H1 (cell line): Measurements from ENCODE around the gene NRN1L. TPM values are rescaled to one million over a fixed set of nuclear protein-coding genes. Genes with fewer than 3 reads are reported as not detected.

Source experiments
- TCF12 ChIP-seq: IDR thresholded peaks from 2 replicates; pipeline ENCODE4 v1.6.1; 2011; ENCODE audit warnings: low read depth, mild to moderate bottlenecking, low read length
- polyA plus RNA-seq, 7 experiments: library from polyadenylated mRNA; depleted of rRNA in 3 of 7; stranded (reverse) in 5 of 7; unstranded in 2 of 7; fragments of >200 nt in 5 of 7; fragments of 200-250 nt in 2 of 7; gene quantifications; 1 replicate in 5 of 7; 2 replicates in 1 of 7; 4 replicates in 1 of 7; pipeline versions ENCODE4 v1.2.1 to v1.2.3, GENCODE V29; 2011 to 2013; ENCODE audit warnings: missing spikeins in 2 of 7, mixed read lengths in 2 of 7
- total RNA-seq: library from RNA; stranded (reverse); fragmentation: NEBNext Ultra II Directional; extraction: Animal tissue kit (Norgen Biotek cat#: 25700); gene quantifications from 2 replicates; pipeline ENCODE4 v1.2.1, GENCODE V29; 2021

The NRN1L gene
- total and polyA plus RNA-seq, 2 of the 8 experiments (the other 6 are each of a cell fraction or from before 2014, with no cell fraction given): 4.1 to 35.2 TPM

DNA sequence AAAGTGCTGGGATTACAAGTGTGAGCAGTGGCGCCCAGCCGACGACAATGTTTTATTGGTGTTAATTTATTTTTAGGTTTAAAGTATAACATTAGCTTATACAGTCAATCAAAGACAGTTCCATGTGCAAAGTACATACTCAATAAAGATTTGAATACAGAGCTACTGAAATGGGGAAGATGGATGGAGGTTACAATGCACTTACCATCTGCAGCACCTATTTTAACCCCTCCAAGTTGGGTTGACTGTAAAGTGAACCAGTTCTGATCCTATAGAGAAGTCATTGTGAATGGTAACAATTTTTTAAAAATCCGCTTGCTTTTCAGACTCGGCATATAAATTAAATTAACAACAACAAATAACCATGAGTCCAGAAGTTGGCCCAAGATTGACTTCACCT lies 7.7 kb downstream of the NRN1L start (continued):
- no peak for TF ChIP-seq TCF12
